ENCODE data around the gene MYO1B.
A peak's percentile ranks its signal among the peaks of the same experiment; 100 is the strongest.

The MYO1B gene

DNA sequence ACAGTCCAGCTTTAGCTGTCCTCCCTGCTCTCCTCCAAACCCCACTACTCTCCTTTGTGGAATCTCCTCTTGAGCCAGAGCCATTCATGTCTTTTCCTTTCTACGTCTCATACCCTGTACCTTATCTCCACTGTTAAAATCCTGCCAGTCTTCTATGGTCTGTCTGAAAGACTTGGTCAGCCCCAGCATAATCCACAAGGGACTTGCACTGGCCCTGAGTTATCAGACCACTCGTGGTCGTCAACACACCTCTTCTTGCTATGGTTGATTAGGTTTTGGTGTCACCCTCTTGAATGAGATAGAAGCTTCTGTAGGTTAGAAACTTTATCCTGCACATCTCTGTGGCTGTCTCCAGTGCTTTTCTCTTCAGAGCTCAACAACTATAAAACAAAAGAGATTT is 56.8 kb downstream of the MYO1B start:
- no peak overlapping the region for H3K27ac ChIP-seq (ENCODE audit: low read depth, low read length)
- no peaks in the 10 kb centered on the region for H3K36me3 ChIP-seq (ENCODE audit: control insufficient read depth in 5 of 5, insufficient read depth in 5 of 5, low read length in 5 of 5)
- no peak overlapping the region for H3K4me3 ChIP-seq (ENCODE audit: low read depth in 1 of 5, low read length in 5 of 5)
- H3K9ac ChIP-seq (ENCODE audit: low read length in 5 of 5): no peak overlapping the region
- no peaks in the 10 kb centered on the region for H3K9me3 ChIP-seq (ENCODE audit: control insufficient read depth in 5 of 5, low read length in 5 of 5)
- H3K27me3 ChIP-seq (ENCODE audit: control insufficient read depth in 5 of 5, insufficient read depth in 4 of 5, low read length in 5 of 5): no peaks in the 10 kb centered on the region
- H3K4me1 ChIP-seq (ENCODE audit: control insufficient read depth in 5 of 5, insufficient read depth in 5 of 5, low read length in 5 of 5): peaks cover 8 to 48% (median 23%) of the 10 kb centered on the region in 5 donors

DNA sequence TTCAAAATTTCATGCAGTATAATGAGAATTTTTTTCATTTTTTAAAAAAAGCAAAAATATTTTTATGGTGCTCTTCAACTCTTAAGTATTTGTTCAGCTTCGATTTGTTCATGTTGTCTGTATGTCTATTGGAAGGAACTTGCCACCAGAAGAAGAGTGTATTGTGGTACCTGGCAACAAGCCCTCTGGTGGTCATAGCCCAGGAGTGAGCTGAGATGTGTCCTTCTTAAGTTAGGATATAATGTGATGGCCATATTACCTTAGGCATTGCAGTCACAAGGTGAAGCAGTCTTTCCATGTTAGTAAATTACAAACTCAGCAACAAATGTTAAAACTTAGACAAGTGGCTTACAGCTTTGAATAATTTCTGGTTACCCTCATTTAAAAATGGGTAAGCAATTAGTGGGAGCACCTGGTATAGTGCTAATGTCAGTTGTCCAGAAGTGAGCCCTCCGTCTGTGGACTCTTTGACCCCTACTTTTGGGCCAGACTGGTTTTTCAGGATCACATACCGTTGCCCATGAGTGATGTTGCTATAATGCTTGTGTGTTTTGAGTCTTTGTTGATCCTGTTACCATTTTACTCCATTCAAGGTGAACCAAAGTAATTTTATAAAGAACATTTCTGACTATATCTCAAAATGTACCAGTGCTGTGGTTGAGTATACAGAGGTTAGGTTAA is 57.4 kb downstream of the MYO1B start:
- Histone ChIP-seq H3K27ac (ENCODE audit: low read depth, low read length) (no peak overlapping the region), H3K4me3 (ENCODE audit: low read depth in 1 of 5, low read length in 5 of 5) (no peak overlapping the region), H3K4me1 (ENCODE audit: control insufficient read depth in 5 of 5, insufficient read depth in 5 of 5, low read length in 5 of 5) (peaks cover 8 to 45% (median 23%) of the 10 kb centered on the region in 5 donors)

DNA sequence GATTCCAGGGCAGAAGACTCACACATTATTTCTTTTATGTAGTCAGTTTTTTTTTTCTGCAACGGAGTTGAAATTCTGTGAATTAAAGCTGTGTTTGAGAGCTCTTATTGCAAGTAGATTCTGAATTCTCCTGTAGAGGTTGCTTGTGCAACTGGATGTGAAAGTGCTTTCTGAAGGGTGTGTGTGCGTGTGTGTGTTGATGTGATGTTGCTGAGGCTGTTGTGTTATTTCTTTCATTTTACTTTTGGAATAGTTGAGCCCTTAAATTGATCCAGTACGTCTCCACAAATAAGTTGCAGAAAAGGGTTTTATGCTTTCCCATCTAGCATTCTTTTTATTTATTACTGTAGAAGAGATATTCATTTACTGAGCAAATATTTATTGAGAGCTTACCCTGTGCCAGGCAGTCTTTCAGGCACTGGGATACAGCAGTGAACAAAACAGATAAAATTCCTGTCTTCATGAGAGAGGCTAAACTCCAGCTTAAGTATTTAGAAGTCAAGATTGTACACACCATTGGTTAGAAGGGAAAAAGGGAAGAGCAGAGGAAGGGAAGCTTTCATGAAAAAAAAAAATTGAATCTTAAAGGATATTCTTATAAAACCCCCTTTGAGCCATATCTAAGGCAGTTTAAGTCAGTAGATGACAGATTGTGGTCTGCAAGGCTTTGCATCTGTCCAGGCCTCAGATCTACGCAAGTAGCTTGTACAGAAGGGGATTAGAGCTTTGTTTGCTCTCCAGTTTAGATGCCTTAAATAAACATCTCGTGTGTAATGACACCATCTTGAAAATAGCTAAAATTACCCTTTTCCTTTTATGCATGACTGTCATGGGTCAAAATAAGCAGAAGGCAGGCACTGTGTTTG is 58.2 kb downstream of the MYO1B start:
- H3K9ac ChIP-seq (ENCODE audit: low read length in 5 of 5): no peak overlapping the region
- no peaks in the 10 kb centered on the region for H3K9me3 ChIP-seq (ENCODE audit: control insufficient read depth in 5 of 5, low read length in 5 of 5)
- peaks cover 8 to 42% (median 23%) of the 10 kb centered on the region in 5 donors for H3K4me1 ChIP-seq (ENCODE audit: control insufficient read depth in 5 of 5, insufficient read depth in 5 of 5, low read length in 5 of 5)
- no peaks in the 10 kb centered on the region for H3K27me3 ChIP-seq (ENCODE audit: control insufficient read depth in 5 of 5, insufficient read depth in 4 of 5, low read length in 5 of 5)
- H3K27ac ChIP-seq (ENCODE audit: low read depth, low read length): peak overlapping the region; percentile 3
- no peak overlapping the region for H3K4me3 ChIP-seq (ENCODE audit: low read depth in 1 of 5, low read length in 5 of 5)
- H3K36me3 ChIP-seq (ENCODE audit: control insufficient read depth in 5 of 5, insufficient read depth in 5 of 5, low read length in 5 of 5): no peaks in the 10 kb centered on the region

More for the DNA sequence above, 57.4 kb downstream of the MYO1B start:
- H3K27me3 ChIP-seq (ENCODE audit: control insufficient read depth in 5 of 5, insufficient read depth in 4 of 5, low read length in 5 of 5): no peaks in the 10 kb centered on the region
- no peaks in the 10 kb centered on the region for H3K9me3 ChIP-seq (ENCODE audit: control insufficient read depth in 5 of 5, low read length in 5 of 5)
- no peaks in the 10 kb centered on the region for H3K36me3 ChIP-seq (ENCODE audit: control insufficient read depth in 5 of 5, insufficient read depth in 5 of 5, low read length in 5 of 5)
- H3K9ac ChIP-seq (ENCODE audit: low read length in 5 of 5): no peak overlapping the region

DNA sequence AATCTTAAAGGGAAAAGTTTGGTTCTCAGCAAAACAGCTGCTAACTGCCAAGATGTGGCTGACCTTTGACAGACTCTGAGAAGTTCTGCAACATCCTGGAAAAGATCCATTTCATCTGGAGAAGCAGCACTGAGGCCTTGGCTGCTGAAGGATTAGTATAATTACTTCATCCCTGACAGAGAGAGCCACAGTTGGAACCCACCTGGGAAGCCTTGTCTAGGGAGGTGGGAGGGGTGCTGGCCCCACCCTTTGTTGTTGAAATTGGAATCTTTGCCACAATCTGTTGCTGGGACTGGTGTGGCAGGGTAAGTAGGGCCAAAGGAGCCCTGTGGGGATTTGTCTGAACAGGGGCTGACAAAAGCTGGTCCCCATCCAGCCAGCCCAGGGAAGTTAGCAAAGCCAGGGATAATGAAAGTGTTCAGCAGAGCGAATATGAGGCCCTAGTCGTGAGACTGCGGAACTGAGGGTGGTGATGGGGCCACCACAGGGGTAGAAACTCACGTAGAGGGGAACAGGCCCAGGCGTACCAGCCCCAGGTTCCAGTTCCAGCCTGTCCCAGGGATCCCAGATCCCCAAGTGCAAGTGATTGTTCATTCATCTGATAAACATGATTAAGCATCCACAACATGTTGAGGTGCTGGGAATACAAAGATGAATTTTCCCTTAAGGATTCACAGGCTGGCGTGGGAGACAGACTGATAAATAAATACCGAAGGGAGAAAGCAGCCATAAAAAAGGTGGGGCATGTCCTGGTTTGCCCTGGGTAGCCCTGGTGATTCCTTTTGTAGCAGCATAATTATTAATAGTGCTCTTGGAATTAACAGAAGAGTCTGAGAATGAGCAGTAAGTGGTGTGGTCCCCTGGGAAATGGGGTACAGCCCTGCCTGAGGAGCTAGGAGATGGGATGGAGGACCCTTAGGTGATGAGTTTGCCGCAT is 60.0 kb downstream of the MYO1B start:
- Histone ChIP-seq H3K4me3 (ENCODE audit: low read depth in 1 of 5, low read length in 5 of 5) (peak overlapping the region in 3 of 5 donors; percentile 18 to 41 (median 23)), H3K9me3 (ENCODE audit: control insufficient read depth in 5 of 5, low read length in 5 of 5) (no peaks in the 10 kb centered on the region), H3K27ac (ENCODE audit: low read depth, low read length) (peak overlapping the region; percentile 75), H3K27me3 (ENCODE audit: control insufficient read depth in 5 of 5, insufficient read depth in 4 of 5, low read length in 5 of 5) (no peaks in the 10 kb centered on the region), H3K36me3 (ENCODE audit: control insufficient read depth in 5 of 5, insufficient read depth in 5 of 5, low read length in 5 of 5) (no peaks in the 10 kb centered on the region), H3K4me1 (ENCODE audit: control insufficient read depth in 5 of 5, insufficient read depth in 5 of 5, low read length in 5 of 5) (peaks cover 8 to 37% (median 23%) of the 10 kb centered on the region in 5 donors), H3K9ac (ENCODE audit: low read length in 5 of 5) (peak overlapping the region; percentile 3 to 67 (median 57))

DNA sequence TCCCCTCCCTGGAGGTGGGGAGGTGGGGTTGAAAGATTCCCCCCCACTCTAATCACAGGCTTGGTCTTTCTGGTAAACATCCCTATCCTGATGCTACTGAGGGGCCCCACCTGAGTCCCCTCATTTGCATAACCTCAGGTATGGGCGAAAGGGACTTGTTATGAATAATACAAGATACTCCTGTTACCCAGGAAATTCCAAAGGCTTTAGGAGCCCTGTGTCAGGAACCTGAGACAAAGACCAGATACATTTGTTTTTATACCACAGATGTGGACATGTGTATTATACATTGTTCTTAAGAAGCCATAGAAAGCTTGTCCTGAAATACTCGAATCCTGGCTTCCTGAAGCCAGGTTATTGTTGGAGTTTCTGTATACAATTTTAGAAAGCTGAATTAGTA is 62.8 kb downstream of the MYO1B start:
- H3K27me3 ChIP-seq (ENCODE audit: control insufficient read depth in 5 of 5, insufficient read depth in 4 of 5, low read length in 5 of 5): no peaks in the 10 kb centered on the region
- no peaks in the 10 kb centered on the region for H3K9me3 ChIP-seq (ENCODE audit: control insufficient read depth in 5 of 5, low read length in 5 of 5)
- no peak overlapping the region for H3K27ac ChIP-seq (ENCODE audit: low read depth, low read length)
- H3K9ac ChIP-seq (ENCODE audit: low read length in 5 of 5): no peak overlapping the region
- H3K4me3 ChIP-seq (ENCODE audit: low read depth in 1 of 5, low read length in 5 of 5): no peak overlapping the region
- peaks cover 8 to 35% (median 23%) of the 10 kb centered on the region in 5 donors for H3K4me1 ChIP-seq (ENCODE audit: control insufficient read depth in 5 of 5, insufficient read depth in 5 of 5, low read length in 5 of 5)
- H3K36me3 ChIP-seq (ENCODE audit: control insufficient read depth in 5 of 5, insufficient read depth in 5 of 5, low read length in 5 of 5): no peaks in the 10 kb centered on the region

DNA sequence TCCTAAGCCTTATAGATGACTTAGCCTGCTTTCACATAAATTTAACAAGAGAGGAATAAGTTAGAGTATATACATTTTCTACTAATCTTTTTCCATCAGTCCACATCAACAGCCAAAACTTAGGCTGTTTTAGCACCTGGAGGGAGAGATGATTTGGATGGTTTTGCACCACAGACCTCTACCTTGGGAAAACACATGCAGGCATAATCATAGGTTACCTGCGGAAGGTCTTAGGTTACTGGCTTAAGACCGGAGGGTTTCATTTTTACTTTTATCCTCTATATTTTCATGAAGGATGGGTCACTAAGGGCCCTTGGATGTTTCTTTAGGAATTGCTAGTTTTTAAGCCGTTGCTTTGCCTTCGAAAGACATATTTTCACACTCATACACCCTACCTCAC is 66.0 kb downstream of the MYO1B start:
- Histone ChIP-seq H3K27ac (ENCODE audit: low read depth, low read length) (no peak overlapping the region), H3K4me1 (ENCODE audit: control insufficient read depth in 5 of 5, insufficient read depth in 5 of 5, low read length in 5 of 5) (peaks cover 0 to 8% (median 0%) of the 10 kb centered on the region in 5 donors), H3K36me3 (ENCODE audit: control insufficient read depth in 5 of 5, insufficient read depth in 5 of 5, low read length in 5 of 5) (no peaks in the 10 kb centered on the region), H3K4me3 (ENCODE audit: low read depth in 1 of 5, low read length in 5 of 5) (no peak overlapping the region), H3K9me3 (ENCODE audit: control insufficient read depth in 5 of 5, low read length in 5 of 5) (no peaks in the 10 kb centered on the region), H3K27me3 (ENCODE audit: control insufficient read depth in 5 of 5, insufficient read depth in 4 of 5, low read length in 5 of 5) (no peaks in the 10 kb centered on the region), H3K9ac (ENCODE audit: low read length in 5 of 5) (no peak overlapping the region)

DNA sequence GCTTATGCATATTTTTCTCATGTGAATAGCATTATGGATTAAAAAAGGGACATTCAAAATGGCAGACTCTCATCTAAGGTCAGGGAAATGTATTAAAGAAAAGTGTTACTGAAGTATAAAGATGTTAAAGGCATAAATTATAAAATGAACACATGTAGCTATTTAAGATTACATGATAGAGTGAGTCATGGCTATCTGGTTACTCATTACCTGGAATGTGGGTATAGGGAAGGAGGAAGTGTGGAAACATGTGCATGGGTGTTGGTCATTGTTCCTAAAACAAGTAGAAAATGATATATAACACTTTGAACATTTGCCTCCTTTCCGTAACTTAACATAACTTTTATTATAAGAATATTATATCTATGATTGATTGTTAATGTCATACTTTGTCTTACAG is 66.4 kb downstream of the MYO1B start:
- Histone ChIP-seq H3K9me3 (ENCODE audit: control insufficient read depth in 5 of 5, low read length in 5 of 5) (no peaks in the 10 kb centered on the region), H3K27me3 (ENCODE audit: control insufficient read depth in 5 of 5, insufficient read depth in 4 of 5, low read length in 5 of 5) (no peaks in the 10 kb centered on the region), H3K27ac (ENCODE audit: low read depth, low read length) (no peak overlapping the region), H3K36me3 (ENCODE audit: control insufficient read depth in 5 of 5, insufficient read depth in 5 of 5, low read length in 5 of 5) (no peaks in the 10 kb centered on the region), H3K9ac (ENCODE audit: low read length in 5 of 5) (no peak overlapping the region), H3K4me3 (ENCODE audit: low read depth in 1 of 5, low read length in 5 of 5) (no peak overlapping the region), H3K4me1 (ENCODE audit: control insufficient read depth in 5 of 5, insufficient read depth in 5 of 5, low read length in 5 of 5) (peaks cover 0 to 8% (median 0%) of the 10 kb centered on the region in 5 donors)

DNA sequence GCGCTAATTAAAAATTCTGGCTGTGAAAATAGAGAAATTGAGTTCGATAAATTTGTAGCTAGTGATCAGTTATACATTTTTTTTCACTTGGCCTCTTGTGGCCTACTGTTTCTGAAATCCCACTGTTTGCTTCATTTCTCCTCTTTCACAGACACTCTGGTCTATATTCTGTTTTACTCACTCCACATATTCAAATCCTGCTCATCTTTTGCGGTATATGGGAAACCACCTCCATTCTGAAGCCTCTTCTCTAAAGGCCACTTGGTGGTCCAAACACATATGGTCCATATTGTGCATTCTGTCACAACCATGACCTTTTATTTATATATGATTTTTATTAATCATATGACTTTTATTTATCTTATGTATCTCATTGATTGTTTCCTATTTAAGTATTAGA is 67.0 kb downstream of the MYO1B start:
- Histone ChIP-seq H3K4me3 (ENCODE audit: low read depth in 1 of 5, low read length in 5 of 5) (no peak overlapping the region), H3K36me3 (ENCODE audit: control insufficient read depth in 5 of 5, insufficient read depth in 5 of 5, low read length in 5 of 5) (no peaks in the 10 kb centered on the region)

DNA sequence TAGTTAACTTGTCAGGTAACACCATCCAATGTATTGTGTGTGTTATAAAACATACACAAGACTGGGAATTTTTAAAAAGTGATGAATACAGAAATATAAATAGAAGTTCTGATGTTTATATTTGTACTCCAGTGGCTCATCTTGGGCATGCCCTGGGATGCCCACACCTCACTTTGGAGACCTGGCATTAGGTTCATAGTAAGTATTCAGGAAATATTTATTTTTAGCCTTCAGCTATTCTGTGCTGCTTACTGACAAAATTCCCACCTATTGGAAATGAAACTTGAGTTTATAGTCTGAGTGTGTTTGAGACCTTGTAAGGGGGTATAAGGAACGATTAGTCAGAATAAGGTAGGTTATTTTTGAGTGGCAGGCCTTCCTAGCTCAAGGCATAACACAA is 67.5 kb downstream of the MYO1B start:
- Histone ChIP-seq H3K4me3 (ENCODE audit: low read depth in 1 of 5, low read length in 5 of 5) (no peak overlapping the region), H3K4me1 (ENCODE audit: control insufficient read depth in 5 of 5, insufficient read depth in 5 of 5, low read length in 5 of 5) (peaks cover 0 to 5% (median 0%) of the 10 kb centered on the region in 5 donors)

More for the DNA sequence above, 67.0 kb downstream of the MYO1B start:
- H3K27ac ChIP-seq (ENCODE audit: low read depth, low read length): no peak overlapping the region
- H3K27me3 ChIP-seq (ENCODE audit: control insufficient read depth in 5 of 5, insufficient read depth in 4 of 5, low read length in 5 of 5): no peaks in the 10 kb centered on the region
- no peak overlapping the region for H3K9ac ChIP-seq (ENCODE audit: low read length in 5 of 5)
- no peaks in the 10 kb centered on the region for H3K9me3 ChIP-seq (ENCODE audit: control insufficient read depth in 5 of 5, low read length in 5 of 5)
- peaks cover 0 to 5% (median 0%) of the 10 kb centered on the region in 5 donors for H3K4me1 ChIP-seq (ENCODE audit: control insufficient read depth in 5 of 5, insufficient read depth in 5 of 5, low read length in 5 of 5)

More for the DNA sequence above, 67.5 kb downstream of the MYO1B start:
- no peaks in the 10 kb centered on the region for H3K9me3 ChIP-seq (ENCODE audit: control insufficient read depth in 5 of 5, low read length in 5 of 5)
- H3K9ac ChIP-seq (ENCODE audit: low read length in 5 of 5): no peak overlapping the region
- no peaks in the 10 kb centered on the region for H3K27me3 ChIP-seq (ENCODE audit: control insufficient read depth in 5 of 5, insufficient read depth in 4 of 5, low read length in 5 of 5)
- no peaks in the 10 kb centered on the region for H3K36me3 ChIP-seq (ENCODE audit: control insufficient read depth in 5 of 5, insufficient read depth in 5 of 5, low read length in 5 of 5)
- H3K27ac ChIP-seq (ENCODE audit: low read depth, low read length): no peak overlapping the region
